Measurements from ENCODE around the gene CDH3.
A peak's percentile ranks its signal among the peaks of the same experiment; 100 is the strongest.

The CDH3 gene

GRCh38 chr16:68739964-68740627 is 95.0 kb downstream of the CDH3 start:
- no peak for TF ChIP-seq CTCF (IDR thresholded peaks at IDR 0.05; ENCODE audit: low read depth, low read length, missing control alignments)
- no peak for DNase-seq (ENCODE audit: low read depth)
- no peak overlapping the region for H3K4me3 ChIP-seq (ENCODE audit: low read depth, low read length)

DNA sequence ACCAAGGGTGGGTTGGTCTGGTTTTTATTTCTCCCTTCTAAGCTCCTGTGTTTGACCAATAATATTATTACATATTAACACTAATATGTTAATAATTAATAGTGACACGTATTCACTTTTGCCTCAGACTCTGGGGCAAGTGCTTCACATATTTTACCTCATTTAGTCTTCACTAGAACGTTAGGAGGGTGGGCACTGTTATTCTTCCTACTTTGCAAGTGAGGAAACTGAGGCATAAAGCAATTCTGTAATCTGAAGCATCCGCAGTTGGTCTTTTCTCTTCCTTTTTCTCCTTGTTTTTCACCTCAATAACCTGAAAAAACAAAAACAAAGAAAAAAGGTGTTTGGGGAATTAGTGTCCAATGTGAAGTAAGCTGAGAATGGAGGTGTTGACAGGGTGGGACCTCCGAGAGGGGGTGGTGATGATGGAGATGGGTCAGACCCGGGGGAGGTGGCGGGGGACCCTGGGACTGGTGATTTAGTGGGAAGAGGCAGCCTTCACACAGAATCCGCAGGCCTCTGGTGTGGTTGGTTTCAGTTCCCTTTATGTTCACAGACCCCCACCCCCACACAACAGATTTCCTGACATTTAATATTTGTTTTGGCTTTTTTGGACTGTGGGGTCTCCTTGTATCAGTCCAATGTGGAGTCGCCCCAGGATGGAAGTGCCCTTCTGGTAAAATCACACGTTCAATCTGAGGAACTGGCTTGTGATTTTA is 95.7 kb downstream of the CDH3 start:
- no peak for TF ChIP-seq CTCF (IDR thresholded peaks at IDR 0.05; ENCODE audit: low read depth, low read length, missing control alignments)
- DNase-seq (ENCODE audit: low read depth), result no peak
- H3K4me3 ChIP-seq (ENCODE audit: low read depth, low read length), result no peak overlapping the region

DNA sequence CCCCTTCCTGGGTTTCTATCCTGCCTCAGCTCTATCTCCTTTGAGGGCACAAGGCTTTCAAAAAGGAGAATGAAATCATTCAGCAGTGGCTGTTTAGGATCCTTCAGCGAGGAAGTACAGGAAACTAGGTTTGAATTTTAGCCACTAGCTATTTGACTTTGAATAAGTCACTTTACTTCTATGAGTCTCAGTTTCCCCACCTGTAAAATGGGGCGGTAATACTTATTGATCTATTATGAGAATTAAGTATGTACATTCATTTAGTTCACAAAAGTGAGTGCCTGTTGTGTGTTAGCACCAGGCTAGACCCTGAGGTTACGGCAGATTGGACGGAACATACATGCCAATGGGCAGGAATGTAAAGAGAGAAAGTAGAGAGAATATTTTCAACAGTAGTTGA is 98.6 kb downstream of the CDH3 start:
- no peak overlapping the region for H3K4me3 ChIP-seq (ENCODE audit: low read depth, low read length)
- TF ChIP-seq CTCF (IDR thresholded peaks at IDR 0.05; ENCODE audit: low read depth, low read length, missing control alignments), result no peak
- DNase-seq (ENCODE audit: low read depth), result no peak

DNA sequence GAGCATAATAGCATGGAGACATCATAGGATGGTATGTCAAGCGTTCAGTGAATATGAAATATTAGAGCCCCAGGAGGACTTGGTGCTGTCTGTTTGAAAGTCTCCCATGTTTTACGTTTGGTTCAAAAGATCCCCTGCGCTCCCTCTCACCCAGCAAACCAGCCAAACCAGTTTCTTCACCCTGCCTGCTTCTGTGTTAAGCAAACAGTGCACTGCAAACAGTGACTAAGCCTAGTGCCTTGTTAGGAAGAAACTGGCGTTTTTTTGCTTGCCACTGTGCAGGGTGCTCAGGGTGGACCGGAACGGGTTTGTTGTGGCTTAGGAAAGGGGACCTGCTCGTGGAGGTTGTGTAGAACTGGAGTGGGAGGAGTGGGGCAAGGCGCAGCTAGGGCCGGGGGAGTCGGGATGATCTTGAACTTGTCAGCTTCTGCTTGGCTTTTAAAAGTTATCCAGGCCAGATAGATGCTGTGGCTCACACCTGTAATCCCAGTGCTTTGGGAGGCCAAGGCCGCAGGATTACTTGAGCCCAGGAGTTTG is 99.7 kb downstream of the CDH3 start:
- no peak for DNase-seq (ENCODE audit: low read depth)
- no peak for TF ChIP-seq CTCF (IDR thresholded peaks at IDR 0.05; ENCODE audit: low read depth, low read length, missing control alignments)
- no peak overlapping the region for H3K4me3 ChIP-seq (ENCODE audit: low read depth, low read length)

- TF ChIP-seq CTCF (IDR thresholded peaks at IDR 0.05; ENCODE audit: low read depth, low read length, missing control alignments), result no peak
These were observed 101.8 kb downstream of the CDH3 start for GRCh38 chr16:68746951-68747350.

GRCh38 chr16:68749432-68749831 is 104.3 kb downstream of the CDH3 start:
- no peak overlapping the region for H3K4me3 ChIP-seq (ENCODE audit: low read depth, low read length)
- TF ChIP-seq CTCF (IDR thresholded peaks at IDR 0.05; ENCODE audit: low read depth, low read length, missing control alignments), result peak; percentile 27
- no peak for DNase-seq (ENCODE audit: low read depth)

More at GRCh38 chr16:68746951-68747350, 101.8 kb downstream of the CDH3 start:
- no peak overlapping the region for H3K4me3 ChIP-seq (ENCODE audit: low read depth, low read length)
- DNase-seq (ENCODE audit: low read depth), result no peak

All from GM12864 (cell line).